ENCODE measurements around the gene PDE4D.

GRCh38 chr5:59685793-59686192 lies 207.7 kb downstream of the PDE4D start:
- TF ChIP-seq POLR2AphosphoS5 (IDR thresholded peaks at IDR 0.05; ENCODE audit: low read depth, low read length) (no peak), SIN3A (IDR thresholded peaks at IDR 0.05; ENCODE audit: borderline replicate concordance, insufficient read depth, low read length) (no peak), TAF1 (IDR thresholded peaks at IDR 0.05; ENCODE audit: borderline replicate concordance, insufficient read depth, low read length) (no peak)
